ENCODE data around the gene ZC2HC1B. TPM values are rescaled to one million over a fixed set of nuclear protein-coding genes. Genes with fewer than 3 reads are reported as not detected.

ZC2HC1B gene
- total and polyA plus RNA-seq, 9 of the 15 experiments (the other 6 are each of a cell fraction or from before 2014, with no cell fraction given), result not detected

- no peak overlapping the region for H3K9ac ChIP-seq (ENCODE audit: insufficient read depth in 1 of 2, low read depth in 2 of 2, low read length in 2 of 2)
- intact Hi-C loops (cut with micrococcal nuclease), result loop anchor here (10.0 kb wide), 1 partner anchor 151 kb away; no protein-coding TSS in a partner anchor
- H3K9me1 ChIP-seq (ENCODE audit: control insufficient read depth, insufficient read depth, low read length), result no peaks in the 10 kb centered on the region
- TF ChIP-seq NCOA1 (IDR thresholded peaks at IDR 0.05; ENCODE audit: low read depth) (no peak), SUPT5H (IDR thresholded peaks at IDR 0.05) (no peak), RBM14 (IDR thresholded peaks at IDR 0.05; ENCODE audit: borderline replicate concordance, insufficient read depth, low read depth, low read length) (no peak), SIX5 (IDR thresholded peaks at IDR 0.05; ENCODE audit: borderline replicate concordance in 1 of 2, insufficient read depth in 1 of 2, low read depth in 1 of 2, low read length in 2 of 2) (no peak), SMARCB1 (IDR thresholded peaks at IDR 0.05; ENCODE audit: insufficient read length, low read depth) (no peak), ZNF140 (CRISPR knock-in tag; IDR thresholded peaks at IDR 0.05) (no peak), PML (IDR thresholded peaks at IDR 0.05; ENCODE audit: low read length) (no peak), RBM22 (IDR thresholded peaks at IDR 0.05; ENCODE audit: low read depth, low read length, poor library complexity, severe bottlenecking) (no peak), BRF2 (IDR thresholded peaks at IDR 0.05; ENCODE audit: borderline replicate concordance, insufficient read depth, insufficient read length) (no peak), DEAF1 (CRISPR knock-in tag; IDR thresholded peaks at IDR 0.05) (no peak), CUX1 (CRISPR knock-in tag; IDR thresholded peaks at IDR 0.05) (no peak), SMAD3 (CRISPR knock-in tag; conservative IDR thresholded peaks at IDR 0.05) (no peak), RBM34 (IDR thresholded peaks at IDR 0.05; ENCODE audit: borderline replicate concordance, insufficient read depth, low read length) (no peak), ZNF76 (CRISPR knock-in tag; IDR thresholded peaks at IDR 0.05; ENCODE audit: borderline replicate concordance) (no peak), CXXC5 (CRISPR knock-in tag; IDR thresholded peaks at IDR 0.05) (no peak), MAFG (tag; conservative IDR thresholded peaks at IDR 0.05) (no peak)
- in situ Hi-C loops (cut with MboI), result no loop called here
- no TSS peak for BruUV-seq (replicated peaks)
- H3K4me1 ChIP-seq (replicated peaks in 1 of 2; ENCODE audit: control insufficient read depth in 2 of 2, insufficient read depth in 2 of 2, low read length in 2 of 2), result no peaks in the 10 kb centered on the region
- no peak overlapping the region for H3K27ac ChIP-seq (ENCODE audit: extremely low read depth, low read depth, low read length)
- H3K79me2 ChIP-seq (ENCODE audit: control insufficient read depth, insufficient read depth, low read length), result no peaks in the 10 kb centered on the region
- no peaks in the 10 kb centered on the region for H3K9me3 ChIP-seq (replicated peaks; ENCODE audit: control insufficient read depth, insufficient read depth, low read depth, low read length)
- ChIA-PET CTCF (ENCODE audit: low intra/inter-chr PET ratio) (no interaction called here), POLR2A (interaction anchor here (1.6 to 1.7 kb wide), 2 partner anchors 10 to 21 kb away, joined by 4 to 6 read pairs; partner anchors contain the start of gene LTV1)
- H3K36me3 ChIP-seq (ENCODE audit: control insufficient read depth, insufficient read depth, low read length), result peaks cover 65% of the 10 kb centered on the region
- WGBS (ENCODE audit: insufficient coverage, low coverage, missing lambda C conversion rate), result 99% methylated on average over 2 of the region's 2 CpGs
- no peaks in the 10 kb centered on the region for H4K20me1 ChIP-seq (replicated peaks; ENCODE audit: control insufficient read depth, insufficient read depth, low read length)
- no peak overlapping the region for H2AFZ ChIP-seq (ENCODE audit: low read depth, low read length)
- FAIRE-seq (no peak), ATAC-seq (no peak), DNase-seq (ENCODE audit: extremely low read depth in 1 of 4, low spot score in 3 of 4) (no peak)
- no peak overlapping the region for H3K4me2 ChIP-seq (ENCODE audit: insufficient read depth, low read length)
- H3K27me3 ChIP-seq (ENCODE audit: control insufficient read depth in 2 of 2, insufficient read depth in 2 of 2, low read length in 2 of 2), result no peaks in the 10 kb centered on the region
- H3K4me3 ChIP-seq, result no peak overlapping the region
Observed at GRCh38 chr6:143863771-143864170, 503 bp upstream of the ZC2HC1B start.

All from K562 (cell line).